A673 (cell line): ENCODE results near the gene GRID2. TPM values are rescaled to one million over a fixed set of nuclear protein-coding genes. Genes with fewer than 3 reads are reported as not detected.

Experiments used
- BruUV-seq: library from RNA; stranded (reverse); fragments of 400-500 nt; replicated peaks from 2 replicates; lab custom pipeline; 2021; lab: Mats Ljungman, UMichigan
- CTCF ChIA-PET: fragments of 300-600 bp; sonication (Branson Sonifier 250); formaldehyde crosslinking; loops from one replicate; lab custom pipeline; 2022; ENCODE audit warnings: antibody characterized with exemption; lab: Charles Lee
- POLR2A ChIA-PET: fragments of 300-600 bp; sonication (Branson Sonifier 250); formaldehyde crosslinking; loops from one replicate; lab custom pipeline; 2022; ENCODE audit warnings: antibody characterized with exemption; ENCODE audit not compliant: low non-redundant PET; lab: Charles Lee
- DNase-seq: peaks from one replicate; pipeline ENCODE4 v3.0.0-alpha.2; 2015; ENCODE audit warnings: low spot score
- H3K27ac ChIP-seq: fragments of 200-600 bp; sonication (generic); 2 replicates; pipeline ENCODE4 v1.5.1; 2016; ENCODE audit warnings: mixed run types, low read depth, mild to moderate bottlenecking, mixed read lengths, antibody characterized with exemption, low read length; ENCODE audit not compliant: poor library complexity, severe bottlenecking
- H3K27me3 ChIP-seq: fragments of 200-600 bp; sonication (generic); replicated peaks from 2 replicates; pipeline ENCODE4 v1.6.1; 2017; ENCODE audit warnings: mixed run types, low read depth, mild to moderate bottlenecking, mixed read lengths, antibody characterized with exemption, low read length; ENCODE audit not compliant: insufficient read depth, poor library complexity
- H3K36me3 ChIP-seq: fragments of 200-600 bp; sonication (generic); 2 replicates; pipeline ENCODE4 v1.6.1; 2016; ENCODE audit warnings: mixed run types, mild to moderate bottlenecking, mixed read lengths, antibody characterized with exemption, low read length; ENCODE audit not compliant: insufficient read depth, poor library complexity, severe bottlenecking
- H3K4me1 ChIP-seq: fragments of 200-600 bp; sonication (generic); 2 replicates; pipeline ENCODE4 v1.6.1; 2017; ENCODE audit warnings: mixed run types, mild to moderate bottlenecking, mixed read lengths, antibody characterized with exemption, low read length; ENCODE audit not compliant: insufficient read depth, poor library complexity, severe bottlenecking
- H3K4me3 ChIP-seq: fragments of 200-600 bp; sonication (generic); 2 replicates; pipeline ENCODE4 v1.5.1; 2016; ENCODE audit warnings: low read depth, mixed run types, mild to moderate bottlenecking, mixed read lengths, low read length; ENCODE audit not compliant: poor library complexity, severe bottlenecking
- H3K9me3 ChIP-seq: fragments of 200-600 bp; sonication (generic); 2 replicates; pipeline ENCODE4 v1.6.1; 2016; ENCODE audit warnings: mixed run types, low read depth, mild to moderate bottlenecking, mixed read lengths, antibody characterized with exemption, low read length; ENCODE audit not compliant: poor library complexity, severe bottlenecking
- EZH2 ChIP-seq: fragments of 200-600 bp; sonication (generic); IDR thresholded peaks from 2 replicates; pipeline ENCODE4 v1.6.1; 2017; ENCODE audit warnings: borderline replicate concordance, low read depth, mild to moderate bottlenecking, mixed read lengths, antibody characterized with exemption, low read length; ENCODE audit not compliant: poor library complexity, severe bottlenecking
- intact Hi-C: fragments of 100-400 bp; cut with micrococcal nuclease; formaldehyde crosslinking; loops from one replicate; pipeline ENCODE4 v1.10.0; 2022; ENCODE audit not compliant: unreplicated experiment
- total RNA-seq: library from RNA; stranded (reverse); gene quantifications from 2 replicates; pipeline ENCODE4 v1.2.3, GENCODE V29; 2021
- TF ChIP-seq, protein P1 (sequence below): fragments of 300-800, 200-600 bp; sonication (generic); conservative IDR thresholded peaks from 2 replicates; pipeline ENCODE4 v1.5.1; 2017; ENCODE audit warnings: low read depth, mild to moderate bottlenecking, antibody characterized with exemption, low read length, moderate library complexity, mixed read lengths

GRID2 gene
- total RNA-seq, 1 experiment from 2014 or later = not detected

DNA sequence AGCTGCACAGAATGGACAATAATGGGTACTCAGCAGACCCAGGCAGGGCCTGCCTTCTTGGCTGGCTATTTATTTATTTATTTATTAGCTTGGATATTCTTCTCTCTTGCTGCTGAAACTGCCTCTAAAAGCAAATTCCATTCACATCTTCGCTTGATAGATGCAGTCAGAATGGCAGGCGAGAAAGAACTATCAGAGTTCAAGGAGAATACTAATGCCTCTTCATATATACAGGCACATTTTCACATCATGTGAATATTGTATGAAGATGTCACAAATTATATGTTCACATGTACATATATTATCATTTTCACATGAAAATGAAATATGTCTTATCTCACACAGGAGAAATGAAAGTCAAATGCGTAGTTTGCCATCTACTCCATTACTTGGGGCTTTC, 1045.1 kb downstream of the GRID2 start:
- no peaks in the 10 kb centered on the region for H3K9me3 ChIP-seq
- BruUV-seq = no TSS peak
- intact Hi-C loops = no loop called here
- TF ChIP-seq, protein P1, sequence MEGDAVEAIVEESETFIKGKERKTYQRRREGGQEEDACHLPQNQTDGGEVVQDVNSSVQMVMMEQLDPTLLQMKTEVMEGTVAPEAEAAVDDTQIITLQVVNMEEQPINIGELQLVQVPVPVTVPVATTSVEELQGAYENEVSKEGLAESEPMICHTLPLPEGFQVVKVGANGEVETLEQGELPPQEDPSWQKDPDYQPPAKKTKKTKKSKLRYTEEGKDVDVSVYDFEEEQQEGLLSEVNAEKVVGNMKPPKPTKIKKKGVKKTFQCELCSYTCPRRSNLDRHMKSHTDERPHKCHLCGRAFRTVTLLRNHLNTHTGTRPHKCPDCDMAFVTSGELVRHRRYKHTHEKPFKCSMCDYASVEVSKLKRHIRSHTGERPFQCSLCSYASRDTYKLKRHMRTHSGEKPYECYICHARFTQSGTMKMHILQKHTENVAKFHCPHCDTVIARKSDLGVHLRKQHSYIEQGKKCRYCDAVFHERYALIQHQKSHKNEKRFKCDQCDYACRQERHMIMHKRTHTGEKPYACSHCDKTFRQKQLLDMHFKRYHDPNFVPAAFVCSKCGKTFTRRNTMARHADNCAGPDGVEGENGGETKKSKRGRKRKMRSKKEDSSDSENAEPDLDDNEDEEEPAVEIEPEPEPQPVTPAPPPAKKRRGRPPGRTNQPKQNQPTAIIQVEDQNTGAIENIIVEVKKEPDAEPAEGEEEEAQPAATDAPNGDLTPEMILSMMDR = no peak
- no peak for TF ChIP-seq EZH2
- no peak overlapping the region for H3K4me3 ChIP-seq
- ChIA-PET POLR2A (no interaction called here), CTCF (no interaction called here)
- H3K4me1 ChIP-seq = no peaks in the 10 kb centered on the region
- DNase-seq = no peak
- H3K27ac ChIP-seq = no peak overlapping the region
- H3K27me3 ChIP-seq = no peaks in the 10 kb centered on the region
- no peaks in the 10 kb centered on the region for H3K36me3 ChIP-seq

DNA sequence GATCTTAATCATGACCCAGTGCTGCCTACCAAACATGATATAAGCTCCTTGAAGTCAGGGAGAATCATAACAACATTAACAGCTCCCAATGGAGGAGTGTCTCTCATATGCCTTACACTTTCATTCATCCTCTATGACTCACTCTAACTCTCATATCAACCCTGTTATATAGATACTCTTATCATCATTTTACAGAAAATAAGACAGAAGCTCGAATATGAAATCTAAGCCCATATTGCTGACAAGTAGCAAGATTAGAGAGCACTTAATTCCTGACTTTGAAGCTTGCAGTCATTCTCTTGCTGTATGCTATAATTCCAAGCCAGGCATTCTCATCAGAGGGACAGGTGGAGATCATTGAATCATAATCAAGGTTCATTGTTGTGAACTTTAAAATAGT, 1048.1 kb downstream of the GRID2 start:
- CTCF ChIA-PET = no interaction called here
- intact Hi-C loops = no loop called here

DNA sequence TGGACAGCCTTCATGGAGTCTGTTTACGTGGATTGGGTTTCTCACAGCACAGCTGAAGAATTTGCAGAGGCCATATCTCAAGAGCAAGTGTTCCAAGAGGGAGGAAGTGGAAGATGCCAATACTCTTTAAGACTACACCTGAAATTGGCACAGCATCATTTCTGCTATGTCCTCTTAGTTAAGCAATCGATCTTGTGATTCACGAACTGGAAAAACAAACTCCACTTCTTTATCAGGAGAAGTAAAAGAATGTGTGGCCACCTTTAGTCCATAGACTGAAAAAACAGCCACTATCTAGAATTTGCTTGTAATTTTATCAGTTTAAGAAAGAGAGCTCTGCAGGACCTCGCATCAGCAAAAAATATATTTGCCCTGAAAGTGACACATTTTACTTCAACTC, 1051.6 kb downstream of the GRID2 start:
- H3K4me3 ChIP-seq = no peak overlapping the region
- DNase-seq = no peak
- no peaks in the 10 kb centered on the region for H3K9me3 ChIP-seq
- H3K27me3 ChIP-seq = no peaks in the 10 kb centered on the region
- BruUV-seq = no TSS peak
- POLR2A ChIA-PET = no interaction called here
- no peaks in the 10 kb centered on the region for H3K36me3 ChIP-seq
- TF ChIP-seq, protein P1 = no peak
- no peak for TF ChIP-seq EZH2
- H3K27ac ChIP-seq = no peak overlapping the region
- CTCF ChIA-PET = no interaction called here
- intact Hi-C loops = no loop called here
- H3K4me1 ChIP-seq = no peaks in the 10 kb centered on the region

More for the DNA sequence above, 1048.1 kb downstream of the GRID2 start:
- H3K4me3 ChIP-seq = no peak overlapping the region
- H3K4me1 ChIP-seq = no peaks in the 10 kb centered on the region
- TF ChIP-seq EZH2 = no peak
- TF ChIP-seq, protein P1 = no peak
- BruUV-seq = no TSS peak
- DNase-seq = no peak
- H3K27ac ChIP-seq = no peak overlapping the region
- H3K36me3 ChIP-seq = no peaks in the 10 kb centered on the region
- H3K27me3 ChIP-seq = no peaks in the 10 kb centered on the region
- POLR2A ChIA-PET = no interaction called here
- H3K9me3 ChIP-seq = no peaks in the 10 kb centered on the region
